ENCODE data around the gene SEMA6A.

Gene SEMA6A

GRCh38 chr5:116502138-116502537 lies 72.5 kb downstream of the SEMA6A start:
- H3K4me3 ChIP-seq (ENCODE audit: low read length), result no peak overlapping the region
- no peak for DNase-seq (ENCODE audit: low read depth)
- H3K36me3 ChIP-seq (ENCODE audit: control insufficient read depth, insufficient read depth, low read length, severe bottlenecking), result no peaks in the 10 kb centered on the region

GRCh38 chr5:116498503-116499048 lies 76.0 kb downstream of the SEMA6A start:
- Histone ChIP-seq H3K36me3 (ENCODE audit: control insufficient read depth, insufficient read depth, low read length, severe bottlenecking) (no peaks in the 10 kb centered on the region), H3K27me3 (replicated peaks; ENCODE audit: control insufficient read depth, insufficient read depth, low read length) (no peaks in the 10 kb centered on the region), H3K4me3 (ENCODE audit: low read length) (no peak overlapping the region), H3K9me3 (ENCODE audit: control insufficient read depth, low read length) (no peaks in the 10 kb centered on the region), H3K4me1 (ENCODE audit: control insufficient read depth, insufficient read depth, low read length) (no peaks in the 10 kb centered on the region), H3K9ac (ENCODE audit: low read length) (no peak overlapping the region)
- DNase-seq (ENCODE audit: low read depth), result no peak

More at GRCh38 chr5:116502138-116502537, 72.5 kb downstream of the SEMA6A start:
- Histone ChIP-seq H3K27me3 (replicated peaks; ENCODE audit: control insufficient read depth, insufficient read depth, low read length) (no peaks in the 10 kb centered on the region), H3K9ac (ENCODE audit: low read length) (no peak overlapping the region), H3K9me3 (ENCODE audit: control insufficient read depth, low read length) (no peaks in the 10 kb centered on the region), H3K4me1 (ENCODE audit: control insufficient read depth, insufficient read depth, low read length) (peaks cover 6% of the 10 kb centered on the region)

- no peak for DNase-seq (ENCODE audit: low read depth)
- no peak overlapping the region for H3K4me3 ChIP-seq (ENCODE audit: low read length)
- no peaks in the 10 kb centered on the region for H3K36me3 ChIP-seq (ENCODE audit: control insufficient read depth, insufficient read depth, low read length, severe bottlenecking)
- no peaks in the 10 kb centered on the region for H3K9me3 ChIP-seq (ENCODE audit: control insufficient read depth, low read length)
- H3K27me3 ChIP-seq (replicated peaks; ENCODE audit: control insufficient read depth, insufficient read depth, low read length), result no peaks in the 10 kb centered on the region
- H3K9ac ChIP-seq (ENCODE audit: low read length), result no peak overlapping the region
- H3K4me1 ChIP-seq (ENCODE audit: control insufficient read depth, insufficient read depth, low read length), result no peaks in the 10 kb centered on the region
These were observed 77.0 kb downstream of the SEMA6A start for GRCh38 chr5:116497631-116498030.

DNA sequence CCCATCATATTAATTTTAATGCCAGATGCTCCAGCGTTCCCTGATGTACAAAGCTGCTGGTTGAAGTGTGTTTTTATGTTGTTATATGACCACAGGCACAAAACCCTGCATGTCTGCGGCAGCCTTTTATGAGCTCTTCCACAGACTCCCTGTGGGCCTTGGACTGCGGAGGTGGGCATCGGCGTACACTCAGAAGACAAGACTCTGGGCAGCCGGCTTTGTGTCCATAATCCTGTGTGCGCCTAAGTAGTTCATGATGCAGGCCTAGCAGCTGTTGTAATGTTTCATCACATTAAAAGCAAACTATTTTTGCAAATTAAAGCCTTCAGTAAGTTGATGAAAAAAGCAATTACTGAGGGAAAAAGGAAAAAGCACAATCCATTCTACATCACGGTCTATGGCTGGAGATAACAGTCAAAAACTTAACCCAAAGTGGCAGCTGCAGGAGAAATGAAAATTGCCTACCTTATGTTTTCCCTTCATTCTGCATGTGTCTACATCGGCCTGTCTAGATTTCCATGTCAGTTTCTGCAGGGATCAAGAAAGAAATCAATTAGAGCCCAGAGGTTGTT lies 78.8 kb downstream of the SEMA6A start:
- Histone ChIP-seq H3K4me1 (ENCODE audit: control insufficient read depth, insufficient read depth, low read length) (peaks cover 8% of the 10 kb centered on the region), H3K27me3 (replicated peaks; ENCODE audit: control insufficient read depth, insufficient read depth, low read length) (no peaks in the 10 kb centered on the region), H3K9ac (ENCODE audit: low read length) (no peak overlapping the region), H3K4me3 (ENCODE audit: low read length) (no peak overlapping the region), H3K36me3 (ENCODE audit: control insufficient read depth, insufficient read depth, low read length, severe bottlenecking) (no peaks in the 10 kb centered on the region), H3K9me3 (ENCODE audit: control insufficient read depth, low read length) (no peaks in the 10 kb centered on the region)
- DNase-seq (ENCODE audit: low read depth), result no peak

DNA sequence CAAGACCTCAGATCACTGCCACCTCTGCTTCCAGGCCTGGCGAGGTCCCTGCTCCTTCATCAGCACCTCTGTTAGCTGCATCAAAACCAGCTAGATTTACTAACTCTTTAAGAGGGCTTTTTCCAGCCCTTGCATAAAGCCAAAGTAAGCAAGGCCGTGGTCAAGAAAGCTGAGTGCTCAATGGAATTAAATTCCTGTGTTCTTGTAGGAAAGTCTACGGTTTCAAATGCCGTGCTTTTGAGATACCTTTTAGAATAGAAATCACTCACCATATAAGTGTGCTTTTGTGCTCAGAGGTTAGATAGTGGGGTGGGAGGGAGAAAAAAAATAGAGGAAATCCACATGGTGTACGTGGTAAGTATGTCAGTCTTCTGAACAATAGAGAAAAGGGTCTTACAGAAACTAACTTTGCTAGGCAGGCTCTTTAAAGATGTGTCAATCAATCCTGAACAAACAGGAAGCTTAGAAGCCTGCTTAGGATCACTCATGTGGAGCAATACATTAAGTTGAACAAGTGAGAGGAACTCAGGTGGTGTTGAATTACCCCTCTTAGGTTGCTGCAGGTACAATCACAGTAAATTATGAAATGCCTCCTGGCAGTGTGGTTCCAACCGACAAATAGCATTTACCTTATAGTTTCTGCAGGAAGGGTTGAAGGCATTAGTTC lies 79.7 kb downstream of the SEMA6A start:
- no peak for DNase-seq (ENCODE audit: low read depth)
- no peak overlapping the region for H3K9ac ChIP-seq (ENCODE audit: low read length)

GRCh38 chr5:116492776-116493175 lies 81.8 kb downstream of the SEMA6A start:
- no peaks in the 10 kb centered on the region for H3K36me3 ChIP-seq (ENCODE audit: control insufficient read depth, insufficient read depth, low read length, severe bottlenecking)
- no peak overlapping the region for H3K9ac ChIP-seq (ENCODE audit: low read length)
- H3K9me3 ChIP-seq (ENCODE audit: control insufficient read depth, low read length), result no peaks in the 10 kb centered on the region
- no peaks in the 10 kb centered on the region for H3K27me3 ChIP-seq (replicated peaks; ENCODE audit: control insufficient read depth, insufficient read depth, low read length)
- no peak overlapping the region for H3K4me3 ChIP-seq (ENCODE audit: low read length)
- H3K4me1 ChIP-seq (ENCODE audit: control insufficient read depth, insufficient read depth, low read length), result peaks cover 8% of the 10 kb centered on the region
- DNase-seq (ENCODE audit: low read depth), result no peak

More for the DNA sequence above, 79.7 kb downstream of the SEMA6A start:
- no peak overlapping the region for H3K4me3 ChIP-seq (ENCODE audit: low read length)
- H3K4me1 ChIP-seq (ENCODE audit: control insufficient read depth, insufficient read depth, low read length), result peaks cover 8% of the 10 kb centered on the region
- no peaks in the 10 kb centered on the region for H3K36me3 ChIP-seq (ENCODE audit: control insufficient read depth, insufficient read depth, low read length, severe bottlenecking)
- H3K9me3 ChIP-seq (ENCODE audit: control insufficient read depth, low read length), result no peaks in the 10 kb centered on the region
- H3K27me3 ChIP-seq (replicated peaks; ENCODE audit: control insufficient read depth, insufficient read depth, low read length), result no peaks in the 10 kb centered on the region

DNA sequence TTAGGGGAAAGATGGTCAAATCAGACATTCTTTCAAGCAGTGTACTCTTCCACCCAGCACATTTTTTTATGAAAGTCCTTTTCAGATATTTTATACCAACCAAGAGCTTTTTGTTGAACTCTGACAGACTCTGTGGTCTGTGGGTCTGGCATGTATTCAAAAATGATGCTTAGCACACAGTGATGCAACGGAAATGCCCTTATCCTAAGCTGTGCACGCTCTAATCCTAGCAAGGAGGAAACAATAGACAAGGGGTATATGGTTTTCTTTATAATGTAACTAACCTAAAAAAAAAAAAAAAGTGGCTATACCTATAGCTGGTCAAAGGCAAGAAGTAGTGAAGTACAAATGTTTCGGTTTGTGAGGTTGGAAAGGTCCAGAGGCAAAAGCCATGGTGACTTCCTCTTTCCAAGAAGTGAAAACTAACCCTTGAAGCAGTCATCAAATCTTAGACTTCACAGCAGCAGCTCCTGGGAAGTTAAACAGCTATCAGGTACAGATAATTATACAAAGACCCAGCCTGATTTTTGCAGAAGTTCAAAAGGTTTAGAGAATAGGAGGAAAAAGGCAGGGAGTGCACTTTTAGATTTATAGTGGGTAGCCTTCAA lies 82.5 kb downstream of the SEMA6A start:
- Histone ChIP-seq H3K36me3 (ENCODE audit: control insufficient read depth, insufficient read depth, low read length, severe bottlenecking) (no peaks in the 10 kb centered on the region), H3K4me3 (ENCODE audit: low read length) (no peak overlapping the region), H3K27me3 (replicated peaks; ENCODE audit: control insufficient read depth, insufficient read depth, low read length) (no peaks in the 10 kb centered on the region), H3K9me3 (ENCODE audit: control insufficient read depth, low read length) (no peaks in the 10 kb centered on the region), H3K9ac (ENCODE audit: low read length) (no peak overlapping the region), H3K4me1 (ENCODE audit: control insufficient read depth, insufficient read depth, low read length) (peaks cover 8% of the 10 kb centered on the region)
- peak; percentile 95 for DNase-seq (ENCODE audit: low read depth)

- Histone ChIP-seq H3K36me3 (ENCODE audit: control insufficient read depth, insufficient read depth, low read length, severe bottlenecking) (no peaks in the 10 kb centered on the region), H3K9ac (ENCODE audit: low read length) (no peak overlapping the region), H3K9me3 (ENCODE audit: control insufficient read depth, low read length) (no peaks in the 10 kb centered on the region), H3K4me1 (ENCODE audit: control insufficient read depth, insufficient read depth, low read length) (peaks cover 8% of the 10 kb centered on the region), H3K4me3 (ENCODE audit: low read length) (no peak overlapping the region), H3K27me3 (replicated peaks; ENCODE audit: control insufficient read depth, insufficient read depth, low read length) (no peaks in the 10 kb centered on the region)
- DNase-seq (ENCODE audit: low read depth), result no peak
These were observed 86.1 kb downstream of the SEMA6A start for GRCh38 chr5:116488356-116489041.

DNA sequence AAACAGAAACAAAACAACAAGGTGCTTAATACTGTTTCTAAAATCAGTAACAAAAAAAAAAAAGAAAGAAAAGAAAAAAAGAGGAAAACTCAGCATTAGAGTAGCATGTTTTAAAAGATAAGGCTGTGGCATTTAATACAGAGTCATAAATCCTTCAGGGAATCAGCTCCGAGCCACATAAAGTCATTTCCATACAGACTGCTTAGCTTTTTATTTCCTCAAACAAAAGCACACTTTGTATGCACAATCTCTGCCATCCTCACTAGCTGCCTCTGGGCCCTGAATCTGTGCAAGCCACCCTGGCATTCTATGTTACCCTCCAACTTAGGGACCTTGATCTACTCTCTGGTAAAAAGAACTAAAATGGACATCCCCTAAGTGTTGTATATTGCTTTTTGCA lies 87.6 kb downstream of the SEMA6A start:
- peaks cover 8% of the 10 kb centered on the region for H3K4me1 ChIP-seq (ENCODE audit: control insufficient read depth, insufficient read depth, low read length)

GRCh38 chr5:116486588-116486987 lies 88.0 kb downstream of the SEMA6A start:
- Histone ChIP-seq H3K9me3 (ENCODE audit: control insufficient read depth, low read length) (no peaks in the 10 kb centered on the region), H3K36me3 (ENCODE audit: control insufficient read depth, insufficient read depth, low read length, severe bottlenecking) (no peaks in the 10 kb centered on the region), H3K27me3 (replicated peaks; ENCODE audit: control insufficient read depth, insufficient read depth, low read length) (no peaks in the 10 kb centered on the region), H3K4me1 (ENCODE audit: control insufficient read depth, insufficient read depth, low read length) (peaks cover 4% of the 10 kb centered on the region), H3K4me3 (ENCODE audit: low read length) (no peak overlapping the region), H3K9ac (ENCODE audit: low read length) (no peak overlapping the region)
- DNase-seq (ENCODE audit: low read depth), result no peak

More for the DNA sequence above, 87.6 kb downstream of the SEMA6A start:
- no peaks in the 10 kb centered on the region for H3K27me3 ChIP-seq (replicated peaks; ENCODE audit: control insufficient read depth, insufficient read depth, low read length)
- H3K9me3 ChIP-seq (ENCODE audit: control insufficient read depth, low read length), result no peaks in the 10 kb centered on the region
- H3K9ac ChIP-seq (ENCODE audit: low read length), result no peak overlapping the region
- no peaks in the 10 kb centered on the region for H3K36me3 ChIP-seq (ENCODE audit: control insufficient read depth, insufficient read depth, low read length, severe bottlenecking)
- DNase-seq (ENCODE audit: low read depth), result no peak
- no peak overlapping the region for H3K4me3 ChIP-seq (ENCODE audit: low read length)

DNA sequence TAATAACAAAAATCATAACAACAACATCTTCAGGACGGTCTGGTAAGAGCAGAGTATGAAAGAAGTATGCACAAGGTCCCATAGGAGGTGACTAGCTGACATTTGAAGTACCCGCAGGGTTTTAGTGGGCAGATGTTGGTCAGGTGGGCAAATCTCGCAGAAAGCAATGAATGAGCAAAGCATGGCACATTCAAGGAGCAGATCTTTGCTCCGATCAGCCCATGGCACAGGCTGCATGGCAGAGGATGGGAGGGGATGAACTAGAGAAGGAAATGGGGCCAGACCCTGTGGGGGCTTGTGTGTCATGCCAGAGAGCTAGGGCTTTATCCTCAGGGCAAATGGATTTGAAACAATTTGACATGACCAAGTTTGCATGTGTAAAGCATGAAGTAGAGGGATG lies 90.0 kb downstream of the SEMA6A start:
- H3K9me3 ChIP-seq (ENCODE audit: control insufficient read depth, low read length), result no peaks in the 10 kb centered on the region
- H3K36me3 ChIP-seq (ENCODE audit: control insufficient read depth, insufficient read depth, low read length, severe bottlenecking), result no peaks in the 10 kb centered on the region
- no peak overlapping the region for H3K9ac ChIP-seq (ENCODE audit: low read length)
- DNase-seq (ENCODE audit: low read depth), result no peak
- no peaks in the 10 kb centered on the region for H3K4me1 ChIP-seq (ENCODE audit: control insufficient read depth, insufficient read depth, low read length)
- no peaks in the 10 kb centered on the region for H3K27me3 ChIP-seq (replicated peaks; ENCODE audit: control insufficient read depth, insufficient read depth, low read length)
- no peak overlapping the region for H3K4me3 ChIP-seq (ENCODE audit: low read length)
